GM12878 (cell line): ENCODE data around the gene NEK3. TPM values are rescaled to one million over a fixed set of nuclear protein-coding genes. Genes with fewer than 3 reads are reported as not detected.
"Not testable (repeated sequence)": the region's sequence is repeated elsewhere in the genome, so short reads cannot be mapped to it uniquely, and the experiment has no call there.

Experiments used
- ATAC-seq: fragments of 200-7000 bp; cut with Tn5 transposase; 3 replicates; pipeline ENCODE4 v1.9.1; 2020; ENCODE audit warnings: mild to moderate bottlenecking, moderate library complexity
- BruUV-seq: library from RNA; stranded (reverse); fragments of 400-500 nt; replicated peaks from 2 replicates; lab custom pipeline; 2021; lab: Mats Ljungman, UMichigan
- CTCF ChIA-PET: fragments of 300-600 bp; sonication (Branson Sonifier 250); formaldehyde crosslinking; extraction: SDS; loops from one replicate; lab custom pipeline; 2021; ENCODE audit warnings: inconsistent platforms; lab: Yijun Ruan, JAX
- POLR2A ChIA-PET: fragments of 350-600 bp; formaldehyde crosslinking; extraction: SDS; loops from one replicate; lab custom pipeline; 2021; ENCODE audit warnings: inconsistent platforms; lab: Charles Lee
- RAD21 ChIA-PET: fragments of 300-600 bp; sonication (Branson Sonifier 250); formaldehyde crosslinking; loops from one replicate; lab custom pipeline; 2023; ENCODE audit warnings: antibody characterized with exemption; ENCODE audit not compliant: unreplicated experiment; lab: Charles Lee
- SMC1A ChIA-PET: fragments of 300-600 bp; sonication (Branson Sonifier 250); formaldehyde crosslinking; loops from one replicate; lab custom pipeline; 2023; ENCODE audit not compliant: unreplicated experiment, uncharacterized antibody; lab: Charles Lee
- DNase-seq: peaks from one replicate; pipeline ENCODE4 v3.0.0-alpha.2; 2011; ENCODE audit warnings: low read depth, low spot score
- FAIRE-seq: peaks from 3 replicates; lab custom pipeline; 2011; peaks lifted over from hg19 to GRCh38; lab: Jason Lieb, UNC
- H2AFZ ChIP-seq: 2 replicates; pipeline ENCODE4 v1.6.0; 2011; ENCODE audit warnings: low read depth, low read length, control low read depth; ENCODE audit not compliant: control insufficient read depth
- H3K27ac ChIP-seq: 2 replicates; pipeline ENCODE4 v1.5.1; 2011; ENCODE audit warnings: control low read depth; ENCODE audit not compliant: control insufficient read depth, insufficient read depth
- H3K27me3 ChIP-seq, 2 experiments: replicated peaks in 1 of 2; 2 replicates each; pipeline versions ENCODE4 v1.6.0 to v1.6.1; 2011; ENCODE audit warnings: low read length in 1 of 2; ENCODE audit not compliant: control insufficient read depth in 2 of 2, insufficient read depth in 2 of 2
- H3K36me3 ChIP-seq, 2 experiments: 2 replicates each; pipeline ENCODE4 v1.5.1; 2011; ENCODE audit warnings: low read length in 1 of 2; ENCODE audit not compliant: control insufficient read depth in 2 of 2, insufficient read depth in 2 of 2
- H3K4me1 ChIP-seq: 2 replicates; pipeline ENCODE4 v1.6.1; 2011; ENCODE audit warnings: mild to moderate bottlenecking, low read length, moderate library complexity, mixed read lengths; ENCODE audit not compliant: control insufficient read depth, insufficient read depth
- H3K4me2 ChIP-seq: 2 replicates; pipeline ENCODE4 v1.6.0; 2011; ENCODE audit warnings: control low read depth; ENCODE audit not compliant: control insufficient read depth, insufficient read depth
- H3K4me3 ChIP-seq: fragments of 200-600 bp; sonication (generic); 2 replicates; pipeline ENCODE4 v1.5.1; 2016
- H3K79me2 ChIP-seq: 2 replicates; pipeline ENCODE4 v1.6.0; 2011; ENCODE audit warnings: low read length; ENCODE audit not compliant: control insufficient read depth, insufficient read depth
- H3K9ac ChIP-seq: 2 replicates; pipeline ENCODE4 v1.8.0; 2011; ENCODE audit warnings: low read length, control low read depth, mixed read lengths; ENCODE audit not compliant: control insufficient read depth, insufficient read depth
- H3K9me3 ChIP-seq: replicated peaks from 3 replicates; pipeline ENCODE4 v1.5.1; 2011; ENCODE audit warnings: mild to moderate bottlenecking, low read length; ENCODE audit not compliant: control insufficient read depth, insufficient read depth
- H4K20me1 ChIP-seq: 2 replicates; pipeline ENCODE4 v1.6.0; 2011; ENCODE audit not compliant: control insufficient read depth, insufficient read depth
- WGBS: methylation state at CpG from one replicate; pipeline ENCODE4 v1.1.6; 2016; ENCODE audit warnings: low lambda C conversion rate; ENCODE audit not compliant: insufficient replicate concordance, insufficient coverage; ENCODE audit errors: missing lambda C conversion rate; 5-methylcytosine and 5-hydroxymethylcytosine counted together
- in situ Hi-C: fragments of 300-500 bp; cut with MboI; formaldehyde crosslinking; loops from 9 replicates; pipeline ENCODE4 v1.14.3; 2018; ENCODE audit warnings: mixed read lengths
- intact Hi-C: fragments of 100-400 bp; cut with micrococcal nuclease; formaldehyde crosslinking; loops from one replicate; pipeline ENCODE4 v1.14.2; 2022; ENCODE audit not compliant: unreplicated experiment
- polyA plus RNA-seq, 11 experiments: library from polyadenylated mRNA; depleted of rRNA in 4 of 11; unstranded in 6 of 11; stranded (reverse) in 5 of 11; fragments of >200 nt; fragmentation: Nextera tagmentation in 4 of 11; fragmentation: Illumina TruSeq in 1 of 11; extraction: Ambion mirVana in 4 of 11; extraction: Trizol in 1 of 11; gene quantifications; 1 replicate in 1 of 11; 2 replicates in 10 of 11; pipeline versions ENCODE4 v1.2.1 to v1.2.3, GENCODE V29; 2011 to 2016; ENCODE audit warnings: inconsistent platforms in 2 of 11, missing spikeins in 2 of 11, low read depth in 1 of 11
- total RNA-seq, 4 experiments: library from RNA; depleted of rRNA in 3 of 4; stranded (reverse); fragments of >200 nt in 3 of 4; fragmentation: Illumina TruSeq in 1 of 4; extraction: Trizol in 1 of 4; gene quantifications; 2 replicates each; pipeline versions ENCODE4 v1.2.1 to v1.2.3, GENCODE V29; 2013 to 2021

NEK3 gene
- total and polyA plus RNA-seq, 10 of the 15 experiments (the other 5 are each of a cell fraction or from before 2014, with no cell fraction given): 2.9 to 9.3 (median 5.9) TPM

- ChIA-PET SMC1A (interaction anchor here (1.7 kb wide), 1 partner anchor 10 kb away, joined by 5 read pairs; no protein-coding TSS in a partner anchor), CTCF (interaction anchor here (0.6 to 2.0 kb wide), 2 partner anchors 35 to 42 kb away, joined by 3 to 5 read pairs; no protein-coding TSS in a partner anchor)
- POLR2A ChIA-PET, DNase-seq, H3K27ac ChIP-seq, RAD21 ChIA-PET, H3K4me1 ChIP-seq, H3K4me2 ChIP-seq, in situ Hi-C loops, FAIRE-seq, intact Hi-C loops, H3K9ac ChIP-seq, BruUV-seq, H4K20me1 ChIP-seq, H3K27me3 ChIP-seq, H3K4me3 ChIP-seq, H2AFZ ChIP-seq, H3K79me2 ChIP-seq, ATAC-seq, H3K36me3 ChIP-seq, H3K9me3 ChIP-seq: not testable (repeated sequence)
- WGBS: 53% methylated on average over 3 of the region's 3 CpGs
These were observed 74.4 kb downstream of the NEK3 start for GRCh38 chr13:52084981-52085380.

Other genes with a start within 250 kb of the NEK3 start
- gene ATP7B, start 148.1 kb downstream of the NEK3 start, total RNA-seq (2014; rRNA removed): under 0.01 and 0.16 TPM in 2 replicates
- gene ATP7B, start 148.1 kb downstream of the NEK3 start, total RNA-seq (2014; rRNA removed; fragmentation: Illumina TruSeq; extraction: Trizol): 0.04 and 0.09 TPM in 2 replicates
- gene ATP7B, start 148.1 kb downstream of the NEK3 start, total RNA-seq (2021): 0.08 and 0.38 TPM in 2 replicates
- gene ATP7B, start 148.1 kb downstream of the NEK3 start, polyA plus RNA-seq (2011; rRNA removed): 1.1 TPM in 2 replicates
- gene ATP7B, start 148.1 kb downstream of the NEK3 start, polyA plus RNA-seq (2014; fragmentation: Illumina TruSeq; extraction: Trizol): 0.15 and 0.67 TPM in 2 replicates
- not detected for gene ATP7B, start 148.1 kb downstream of the NEK3 start, polyA plus RNA-seq (2014; fragmentation: Nextera tagmentation; extraction: Ambion mirVana)
- gene ATP7B, start 148.1 kb downstream of the NEK3 start, polyA plus RNA-seq (2014; rRNA removed): 0.03 and 0.05 TPM in 2 replicates
- under 1 TPM; 0.05 to 0.06 TPM for gene ATP7B, start 148.1 kb downstream of the NEK3 start, polyA plus RNA-seq (2016; fragmentation: Nextera tagmentation; extraction: Ambion mirVana)
- gene ALG11, start 147.2 kb downstream of the NEK3 start, total RNA-seq (2014; rRNA removed): 8.4 and 9.4 TPM in 2 replicates
- 13.6 and 15.1 TPM in 2 replicates for gene ALG11, start 147.2 kb downstream of the NEK3 start, total RNA-seq (2014; rRNA removed; fragmentation: Illumina TruSeq; extraction: Trizol)
- gene ALG11, start 147.2 kb downstream of the NEK3 start, total RNA-seq (2021): 18.4 and 21.9 TPM in 2 replicates
- 16.9 and 23.7 TPM in 2 replicates for gene ALG11, start 147.2 kb downstream of the NEK3 start, polyA plus RNA-seq (2011; rRNA removed)
- gene ALG11, start 147.2 kb downstream of the NEK3 start, polyA plus RNA-seq (2014; fragmentation: Illumina TruSeq; extraction: Trizol): 12.3 and 16.1 TPM in 2 replicates
- gene ALG11, start 147.2 kb downstream of the NEK3 start, polyA plus RNA-seq (2014; fragmentation: Nextera tagmentation; extraction: Ambion mirVana): 10 to 100 TPM; 10.4 to 16.0 TPM
- gene ALG11, start 147.2 kb downstream of the NEK3 start, polyA plus RNA-seq (2014; rRNA removed): 9.5 and 10.4 TPM in 2 replicates
- gene ALG11, start 147.2 kb downstream of the NEK3 start, polyA plus RNA-seq (2016; fragmentation: Nextera tagmentation; extraction: Ambion mirVana): 10 to 100 TPM; 24.7 to 27.7 TPM
- gene UTP14C, start 134.9 kb downstream of the NEK3 start, total RNA-seq (2014; rRNA removed): 5.7 and 6.9 TPM in 2 replicates
- gene UTP14C, start 134.9 kb downstream of the NEK3 start, total RNA-seq (2014; rRNA removed; fragmentation: Illumina TruSeq; extraction: Trizol): 9.9 and 10.1 TPM in 2 replicates
- gene UTP14C, start 134.9 kb downstream of the NEK3 start, total RNA-seq (2021): 5.7 and 6.5 TPM in 2 replicates
- gene UTP14C, start 134.9 kb downstream of the NEK3 start, polyA plus RNA-seq (2011; rRNA removed): 10.2 and 13.9 TPM in 2 replicates
- gene UTP14C, start 134.9 kb downstream of the NEK3 start, polyA plus RNA-seq (2014; fragmentation: Illumina TruSeq; extraction: Trizol): 11.2 and 11.6 TPM in 2 replicates
- 1 to 10 TPM; 3.4 to 3.6 TPM for gene UTP14C, start 134.9 kb downstream of the NEK3 start, polyA plus RNA-seq (2014; fragmentation: Nextera tagmentation; extraction: Ambion mirVana)
- 5.6 and 6.3 TPM in 2 replicates for gene UTP14C, start 134.9 kb downstream of the NEK3 start, polyA plus RNA-seq (2014; rRNA removed)
- gene UTP14C, start 134.9 kb downstream of the NEK3 start, polyA plus RNA-seq (2016; fragmentation: Nextera tagmentation; extraction: Ambion mirVana): 1 to 10 TPM; 3.6 to 4.1 TPM
- not detected in 2 replicates for gene NEK5, start 30.5 kb downstream of the NEK3 start, total RNA-seq (2014; rRNA removed)
- gene NEK5, start 30.5 kb downstream of the NEK3 start, total RNA-seq (2014; rRNA removed; fragmentation: Illumina TruSeq; extraction: Trizol): not detected in 2 replicates
- not detected in 2 replicates for gene NEK5, start 30.5 kb downstream of the NEK3 start, total RNA-seq (2021)
- gene NEK5, start 30.5 kb downstream of the NEK3 start, polyA plus RNA-seq (2011; rRNA removed): not detected in 2 replicates
- gene NEK5, start 30.5 kb downstream of the NEK3 start, polyA plus RNA-seq (2014; fragmentation: Illumina TruSeq; extraction: Trizol): not detected in 2 replicates
- gene NEK5, start 30.5 kb downstream of the NEK3 start, polyA plus RNA-seq (2014; fragmentation: Nextera tagmentation; extraction: Ambion mirVana): under 1 TPM; 0.04 to 0.16 TPM
- not detected in 2 replicates for gene NEK5, start 30.5 kb downstream of the NEK3 start, polyA plus RNA-seq (2014; rRNA removed)
- gene NEK5, start 30.5 kb downstream of the NEK3 start, polyA plus RNA-seq (2016; fragmentation: Nextera tagmentation; extraction: Ambion mirVana): under 1 TPM; 0.24 to 0.32 TPM
- gene THSD1, start 246.6 kb upstream of the NEK3 start, total RNA-seq (2014; rRNA removed): 0.17 and 0.38 TPM in 2 replicates
- 0.13 and 0.28 TPM in 2 replicates for gene THSD1, start 246.6 kb upstream of the NEK3 start, total RNA-seq (2014; rRNA removed; fragmentation: Illumina TruSeq; extraction: Trizol)
- gene THSD1, start 246.6 kb upstream of the NEK3 start, total RNA-seq (2021): 0.13 and 0.15 TPM in 2 replicates
- gene THSD1, start 246.6 kb upstream of the NEK3 start, polyA plus RNA-seq (2011; rRNA removed): 0.07 and 0.12 TPM in 2 replicates
- 0.04 TPM in 1 of 2 replicates, not detected in the other for gene THSD1, start 246.6 kb upstream of the NEK3 start, polyA plus RNA-seq (2014; fragmentation: Illumina TruSeq; extraction: Trizol)
- under 1 TPM; 0.03 to 0.04 TPM for gene THSD1, start 246.6 kb upstream of the NEK3 start, polyA plus RNA-seq (2014; fragmentation: Nextera tagmentation; extraction: Ambion mirVana)
- 0.09 and 0.20 TPM in 2 replicates for gene THSD1, start 246.6 kb upstream of the NEK3 start, polyA plus RNA-seq (2014; rRNA removed)
- not detected for gene THSD1, start 246.6 kb upstream of the NEK3 start, polyA plus RNA-seq (2016; fragmentation: Nextera tagmentation; extraction: Ambion mirVana)